AG04450 (cell line): Measurements from ENCODE around the gene MGAT4C. TPM values are rescaled to one million over a fixed set of nuclear protein-coding genes. Genes with fewer than 3 reads are reported as not detected.
"Not testable (repeated sequence)": the region's sequence is repeated elsewhere in the genome, so short reads cannot be mapped to it uniquely, and the experiment has no call there.

Experiments used
- CTCF ChIA-PET: fragments of 300-600, 350-600 bp; formaldehyde crosslinking; extraction: SDS; loops from one replicate; lab custom pipeline; 2022; ENCODE audit warnings: antibody characterized with exemption, inconsistent platforms; lab: Charles Lee
- POLR2A ChIA-PET: fragments of 350-600 bp; formaldehyde crosslinking; extraction: SDS; loops from one replicate; lab custom pipeline; 2021; ENCODE audit warnings: antibody characterized with exemption, inconsistent platforms; lab: Yijun Ruan, JAX
- DNase-seq: peaks from one replicate; pipeline ENCODE4 v3.0.0-alpha.2; 2011; ENCODE audit warnings: low read depth, low spot score
- H3K27ac ChIP-seq: one replicate; pipeline ENCODE4 v1.5.1; 2012; ENCODE audit warnings: low read depth, low read length, control low read depth
- H3K27me3 ChIP-seq: one replicate; pipeline ENCODE4 v1.6.0; 2012; ENCODE audit warnings: low read length; ENCODE audit not compliant: control insufficient read depth, insufficient read depth
- H3K4me3 ChIP-seq: 2 replicates; pipeline ENCODE4 v1.5.1; 2011; ENCODE audit warnings: mild to moderate bottlenecking, low read depth, low read length, control low read depth
- H3K9me3 ChIP-seq: 2 replicates; pipeline ENCODE4 v1.5.1; 2012; ENCODE audit warnings: low read length; ENCODE audit not compliant: control insufficient read depth, insufficient read depth
- CTCF ChIP-seq: IDR thresholded peaks from 2 replicates; pipeline ENCODE4 v1.5.1; 2011; ENCODE audit warnings: low read depth, low read length, control low read depth, inconsistent platforms
- polyA plus RNA-seq: library from polyadenylated mRNA; depleted of rRNA; stranded (reverse); fragments of >200 nt; gene quantifications from 2 replicates; pipeline ENCODE4 v1.2.3, GENCODE V29; 2011

MGAT4C gene
- polyA plus RNA-seq, 1 experiment: not detected

GRCh38 chr12:86137936-86138335 is 118.3 kb downstream of the MGAT4C start:
- no peak for TF ChIP-seq CTCF
- no peak overlapping the region for H3K4me3 ChIP-seq
- no peaks in the 10 kb centered on the region for H3K27me3 ChIP-seq
- ChIA-PET POLR2A (no interaction called here), CTCF (interaction anchor here (0.5 kb wide), 1 partner anchor 62 kb away, joined by 3 read pairs; no protein-coding TSS in a partner anchor)
- no peak for DNase-seq
- H3K27ac ChIP-seq: no peak overlapping the region
- H3K9me3 ChIP-seq: no peaks in the 10 kb centered on the region

DNA sequence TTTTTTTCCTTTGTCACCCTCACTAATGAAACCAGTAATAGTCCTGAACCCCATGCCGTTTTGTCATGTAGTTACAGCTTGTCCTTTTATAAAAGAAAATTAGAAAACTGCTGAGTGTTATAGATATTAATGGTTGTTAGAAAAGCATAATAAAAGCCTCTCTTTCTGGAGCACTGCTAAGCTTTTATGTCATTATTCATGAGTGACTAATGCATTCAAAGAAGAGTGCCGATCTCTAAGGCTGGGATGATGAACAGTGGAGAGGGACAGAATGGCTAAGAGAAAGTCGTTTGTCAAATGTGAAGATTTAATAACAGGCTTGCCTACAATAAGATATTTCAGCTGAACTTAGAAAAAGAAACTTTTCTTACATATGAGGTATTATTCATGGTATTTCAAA is 121.6 kb downstream of the MGAT4C start:
- H3K27ac ChIP-seq: no peak overlapping the region

DNA sequence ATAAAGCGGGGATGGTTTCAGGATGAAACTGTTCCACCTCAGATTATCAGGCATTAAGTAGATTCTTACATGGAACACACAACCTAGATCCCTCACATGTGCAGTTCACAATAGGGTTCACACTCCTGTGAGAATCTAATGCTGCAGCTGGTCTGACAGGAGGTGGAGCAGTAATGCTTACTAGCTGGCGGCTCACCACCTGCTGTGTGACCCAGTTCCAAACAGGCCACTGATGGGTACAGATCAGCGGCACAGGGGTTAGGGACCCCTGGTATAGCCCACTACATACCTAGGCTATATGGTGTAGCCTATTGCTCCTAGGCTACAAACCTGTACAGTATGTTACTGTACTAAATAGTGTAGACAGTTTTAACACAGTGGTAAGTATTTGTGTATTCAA is 129.3 kb downstream of the MGAT4C start:
- CTCF ChIA-PET, DNase-seq, H3K4me3 ChIP-seq, POLR2A ChIA-PET, H3K27ac ChIP-seq, H3K27me3 ChIP-seq, H3K9me3 ChIP-seq: not testable (repeated sequence)

More for the DNA sequence above, 121.6 kb downstream of the MGAT4C start:
- Histone ChIP-seq H3K9me3 (no peaks in the 10 kb centered on the region), H3K4me3 (no peak overlapping the region), H3K27me3 (no peaks in the 10 kb centered on the region)
- TF ChIP-seq CTCF: no peak
- no peak for DNase-seq
- ChIA-PET POLR2A (no interaction called here), CTCF (interaction anchor here (0.6 kb wide), 1 partner anchor 1819 kb away, joined by 3 read pairs; no protein-coding TSS in a partner anchor)

- TF ChIP-seq CTCF: no peak
- H3K27ac ChIP-seq: no peak overlapping the region
- CTCF ChIA-PET: no interaction called here
- DNase-seq: no peak
- no peaks in the 10 kb centered on the region for H3K27me3 ChIP-seq
- POLR2A ChIA-PET: no interaction called here
- no peaks in the 10 kb centered on the region for H3K9me3 ChIP-seq
- H3K4me3 ChIP-seq: no peak overlapping the region
Measured at GRCh38 chr12:86122846-86123468, 133.2 kb downstream of the MGAT4C start.

DNA sequence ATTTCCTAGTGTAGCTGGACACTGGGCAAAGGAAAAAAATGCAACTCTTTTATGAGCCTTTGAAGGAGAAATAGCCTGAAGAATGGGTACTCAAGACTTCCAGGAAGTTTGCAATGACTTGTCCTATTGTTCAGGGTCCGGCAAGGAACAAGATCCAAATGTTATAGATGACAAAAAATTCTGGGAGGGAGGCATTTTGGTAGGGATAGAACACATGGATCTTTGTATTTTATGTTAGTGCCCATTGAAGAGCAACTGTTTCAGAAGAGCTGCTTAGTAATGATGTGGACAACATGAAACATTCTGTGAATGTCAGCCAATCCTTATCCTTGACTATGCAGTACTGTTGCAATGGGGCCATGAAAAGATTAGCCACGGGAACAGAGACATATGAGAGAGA is 138.0 kb downstream of the MGAT4C start:
- POLR2A ChIA-PET: no interaction called here
- no peak for TF ChIP-seq CTCF
- Histone ChIP-seq H3K27me3 (no peaks in the 10 kb centered on the region), H3K9me3 (no peaks in the 10 kb centered on the region), H3K4me3 (no peak overlapping the region), H3K27ac (no peak overlapping the region)
- CTCF ChIA-PET: no interaction called here
- no peak for DNase-seq
